C4-2B (cell line): ENCODE measurements around the gene AKAIN1.

Experiments used
- H3K27ac ChIP-seq: fragments of 450-650 bp; 2 replicates; pipeline ENCODE4 v1.5.1; 2017
- CTCF ChIP-seq: fragments of 450-650 bp; conservative IDR thresholded peaks from 2 replicates; pipeline ENCODE4 v1.5.1; 2017; ENCODE audit warnings: mild to moderate bottlenecking
- ZFX ChIP-seq: fragments of 450-650 bp; IDR thresholded peaks from 2 replicates; pipeline ENCODE4 v1.6.1; 2017

Gene AKAIN1

DNA sequence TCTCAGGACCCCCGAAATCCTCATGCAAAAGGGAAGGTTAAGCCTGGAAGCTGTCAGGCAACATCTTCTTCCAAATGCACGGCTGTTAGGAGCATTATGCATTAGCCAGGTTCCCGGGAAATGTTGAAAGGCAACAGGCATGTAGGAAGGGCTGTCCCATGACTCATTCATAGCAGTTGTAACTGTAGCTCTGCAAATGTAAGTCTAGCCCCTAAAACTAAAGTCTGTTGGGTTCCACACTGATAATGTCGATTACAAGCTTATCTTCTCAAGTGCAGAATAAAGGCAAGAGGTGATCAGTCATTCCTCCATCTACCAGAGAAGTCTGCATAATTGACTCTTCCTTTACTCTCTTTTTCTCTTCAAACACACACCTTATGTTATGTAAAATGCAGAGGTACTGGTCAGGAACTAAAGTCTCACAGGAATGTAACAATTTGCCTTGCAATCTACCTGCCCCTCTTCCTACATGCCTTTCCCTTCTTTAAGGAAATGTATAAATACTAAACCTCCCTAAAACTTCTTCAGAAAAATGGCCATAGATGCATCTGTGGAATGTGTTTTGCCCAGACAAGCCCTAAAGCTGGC, 99.8 kb downstream of the AKAIN1 start:
- TF ChIP-seq CTCF = no peak
- TF ChIP-seq ZFX = no peak
- no peak overlapping the region for H3K27ac ChIP-seq

DNA sequence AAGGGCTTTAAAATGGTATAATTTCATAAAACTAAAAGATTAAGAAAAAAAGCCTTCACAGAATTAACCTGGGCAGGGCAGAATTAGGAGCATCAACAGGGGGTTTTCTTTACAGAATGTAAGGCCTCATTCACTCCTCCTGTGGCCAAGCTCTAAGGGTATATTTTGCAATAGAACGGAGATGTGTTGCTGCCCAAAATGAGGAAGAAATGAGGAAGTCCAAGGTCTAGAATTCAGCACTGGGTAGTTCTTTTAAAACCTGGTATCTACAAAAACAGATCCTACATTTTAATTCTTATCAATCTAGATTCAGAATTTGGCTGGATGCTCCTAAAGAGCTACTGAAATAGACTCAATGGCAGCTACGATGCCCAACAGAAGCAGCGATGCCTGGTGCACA, 101.8 kb downstream of the AKAIN1 start:
- TF ChIP-seq ZFX (no peak), CTCF (no peak)
- no peak overlapping the region for H3K27ac ChIP-seq

DNA sequence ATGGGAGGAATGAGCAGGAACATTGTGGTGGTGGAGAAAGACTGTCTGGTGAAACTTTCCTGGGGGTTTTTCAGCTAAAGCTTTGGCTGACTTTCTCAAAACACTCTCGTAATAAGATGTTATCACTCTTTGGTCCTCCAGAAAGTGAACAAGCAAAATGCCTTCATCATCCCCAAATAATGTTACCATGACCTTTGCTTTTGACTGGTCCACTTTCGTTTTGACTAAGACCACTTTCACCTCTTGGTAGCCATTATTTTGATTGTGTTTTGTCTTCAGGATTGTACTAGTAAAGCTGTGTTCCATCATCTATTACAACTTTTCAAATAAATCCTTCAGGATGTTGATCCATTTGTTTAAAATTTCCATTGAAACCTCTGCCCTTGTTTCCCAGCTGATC, 103.2 kb downstream of the AKAIN1 start:
- H3K27ac ChIP-seq = no peak overlapping the region
- no peak for TF ChIP-seq CTCF
- no peak for TF ChIP-seq ZFX
